KG1 (cell line): ENCODE results near the gene IGSF10.

Experiments used
- DNase-seq: peaks from one replicate; lab custom pipeline; 2025; lab: John Stamatoyannopoulos, UW

IGSF10 gene

DNA sequence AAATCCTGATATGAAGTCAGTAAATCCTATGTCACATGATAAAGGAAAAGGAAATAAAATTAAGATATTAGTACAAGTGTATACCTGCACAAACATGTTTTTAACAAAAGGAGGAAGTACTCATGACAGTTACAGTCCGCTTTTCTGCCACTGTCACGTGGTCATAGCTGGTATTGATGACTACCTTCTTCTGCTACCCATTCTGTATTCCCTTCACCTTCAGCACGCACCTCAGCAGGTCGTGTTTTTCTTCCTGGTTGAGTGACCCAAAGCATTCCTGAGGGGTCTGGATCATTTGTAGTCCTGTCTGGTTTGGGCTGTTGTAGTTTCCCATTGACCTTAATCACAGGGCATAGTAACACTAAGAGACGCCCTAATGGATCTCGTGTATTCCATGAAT is 41.1 kb downstream of the IGSF10 start:
- DNase-seq, result no peak

DNA sequence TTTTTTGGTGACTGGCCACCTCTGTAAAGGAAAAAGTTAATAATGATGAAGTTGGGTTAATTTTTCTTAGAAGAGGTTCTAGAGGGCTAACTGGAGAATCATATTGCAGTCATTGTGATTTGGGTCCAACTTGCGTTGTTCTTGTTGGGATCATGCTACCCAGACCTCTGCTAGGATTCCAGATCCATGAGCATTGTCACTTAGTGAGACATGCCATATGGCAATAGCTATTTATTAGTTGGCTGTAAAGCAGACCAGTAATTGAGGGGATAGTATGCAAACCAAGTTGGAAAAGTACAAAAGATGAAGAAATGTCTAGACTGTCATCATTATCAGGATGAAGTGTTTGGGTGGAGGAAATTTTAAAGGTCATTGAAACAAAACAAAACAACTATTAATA is 45.6 kb downstream of the IGSF10 start:
- no peak for DNase-seq

DNA sequence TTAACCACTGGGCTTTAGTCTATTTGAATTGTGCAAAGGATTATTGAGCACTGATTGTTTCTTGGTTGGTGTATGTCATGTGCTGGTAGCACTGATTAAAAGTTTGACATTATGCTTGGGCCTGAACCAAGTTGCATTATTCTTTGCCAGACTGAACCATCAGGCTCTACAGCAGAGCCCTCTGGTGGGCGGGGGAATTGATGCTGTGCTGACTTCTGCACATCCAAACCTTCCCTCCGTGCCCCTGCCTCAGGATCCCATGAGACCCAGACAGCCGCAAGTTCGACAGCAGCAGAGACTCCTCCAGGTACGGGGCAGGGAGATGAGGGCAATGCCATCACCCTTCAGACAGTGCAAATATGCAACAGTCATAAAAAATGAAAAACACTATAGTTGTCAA is 47.9 kb downstream of the IGSF10 start:
- DNase-seq, result no peak
